GM19351 (cell line): ENCODE data around the gene ARHGEF19.

Source experiments
- ATAC-seq: cut with Tn5 transposase; IDR thresholded peaks from one replicate; pipeline ENCODE4 v1.9.1; 2021; ENCODE audit warnings: mild to moderate bottlenecking, moderate library complexity; ENCODE audit not compliant: unreplicated experiment

Gene ARHGEF19

GRCh38 chr1:16184557-16185303, 27.7 kb downstream of the ARHGEF19 start:
- no peak for ATAC-seq

GRCh38 chr1:16183765-16184556, 28.5 kb downstream of the ARHGEF19 start:
- no peak for ATAC-seq

- ATAC-seq: no peak
These were observed 29.3 kb downstream of the ARHGEF19 start for GRCh38 chr1:16183179-16183578.

- ATAC-seq: no peak
These were observed 30.3 kb downstream of the ARHGEF19 start for GRCh38 chr1:16181887-16182719.

- ATAC-seq: no peak
These were observed 32.1 kb downstream of the ARHGEF19 start for GRCh38 chr1:16180291-16180824.

- ATAC-seq: no peak
These were observed 33.6 kb downstream of the ARHGEF19 start for GRCh38 chr1:16178596-16179497.

- ATAC-seq: no peak
These were observed 35.1 kb downstream of the ARHGEF19 start for GRCh38 chr1:16177306-16177705.

- no peak for ATAC-seq
These were observed 35.8 kb downstream of the ARHGEF19 start for GRCh38 chr1:16176653-16177052.

- ATAC-seq: no peak
These were observed 36.6 kb downstream of the ARHGEF19 start for GRCh38 chr1:16175610-16176553.

GRCh38 chr1:16174886-16175598, 37.4 kb downstream of the ARHGEF19 start:
- ATAC-seq: no peak

GRCh38 chr1:16174261-16174868, 38.1 kb downstream of the ARHGEF19 start:
- no peak for ATAC-seq

GRCh38 chr1:16173447-16174260, 38.8 kb downstream of the ARHGEF19 start:
- ATAC-seq: no peak

- no peak for ATAC-seq
These were observed 39.4 kb downstream of the ARHGEF19 start for GRCh38 chr1:16172964-16173446.

GRCh38 chr1:16172218-16172830, 40.1 kb downstream of the ARHGEF19 start:
- ATAC-seq: no peak

GRCh38 chr1:16171314-16172151, 40.9 kb downstream of the ARHGEF19 start:
- no peak for ATAC-seq

GRCh38 chr1:16170283-16170673, 42.2 kb downstream of the ARHGEF19 start:
- no peak for ATAC-seq
